B cell (primary cell): ENCODE results near the gene TLE2. TPM values are rescaled to one million over a fixed set of nuclear protein-coding genes. Genes with fewer than 3 reads are reported as not detected.

Source experiments
- ATAC-seq: fragments of 200-7000 bp; cut with Tn5 transposase; one replicate; pipeline ENCODE4 v1.10.0; 2021; ENCODE audit warnings: low read depth, mild to moderate bottlenecking, moderate number of reproducible peaks, moderate library complexity
- CTCF ChIA-PET: fragments of 350-600 bp; sonication (Branson Sonifier 250); formaldehyde crosslinking; loops from one replicate; lab custom pipeline; 2021; ENCODE audit warnings: antibody characterized with exemption, inconsistent platforms; lab: Charles Lee
- POLR2A ChIA-PET: fragments of 350-600 bp; sonication (Branson Sonifier 250); formaldehyde crosslinking; loops from one replicate; lab custom pipeline; 2021; ENCODE audit warnings: antibody characterized with exemption; lab: Charles Lee
- DNase-seq: peaks from one replicate; pipeline ENCODE4 v3.0.0; 2013
- H2AFZ ChIP-seq: 2 replicates; pipeline ENCODE4 v1.6.1; 2012; ENCODE audit warnings: mild to moderate bottlenecking, low read depth, low read length; ENCODE audit not compliant: insufficient read depth, poor library complexity, severe bottlenecking
- H3K27ac ChIP-seq, 2 donors: 1 replicate in 1 of 2; 2 replicates in 1 of 2; pipeline ENCODE4 v1.5.1; 2012 to 2013; ENCODE audit warnings: low read length in 2 of 2, mild to moderate bottlenecking in 2 of 2, moderate library complexity in 1 of 2
- H3K27me3 ChIP-seq, 4 experiments: fragments of 200-600 bp in 1 of 4; sonication (generic) in 1 of 4; replicated peaks in 1 of 4; 1 replicate in 2 of 4; 2 replicates in 2 of 4; pipeline versions ENCODE4 v1.6.1 to v1.7.0; 2013 to 2016; ENCODE audit warnings: low read length in 3 of 4, mild to moderate bottlenecking in 2 of 4, mixed read lengths in 1 of 4, moderate library complexity in 1 of 4; ENCODE audit not compliant: insufficient read depth in 4 of 4, control insufficient read depth in 3 of 4; ENCODE audit errors: control extremely low read depth in 1 of 4
- H3K36me3 ChIP-seq, 2 experiments: replicated peaks in 1 of 2; 1 replicate in 1 of 2; 2 replicates in 1 of 2; pipeline versions ENCODE4 v1.6.1 to v1.7.1; 2013; ENCODE audit warnings: low read length in 1 of 2; ENCODE audit not compliant: insufficient read depth in 2 of 2, control insufficient read depth in 1 of 2; ENCODE audit errors: control extremely low read depth in 1 of 2, extremely low read depth in 1 of 2
- H3K4me1 ChIP-seq, 2 donors: fragments of 200-600 bp in 1 of 2; sonication (generic) in 1 of 2; 1 replicate in 1 of 2; 2 replicates in 1 of 2; pipeline versions ENCODE4 v1.5.1 to v1.6.1; 2013 to 2017; ENCODE audit warnings: low read length in 2 of 2; ENCODE audit not compliant: control insufficient read depth in 2 of 2, insufficient read depth in 2 of 2
- H3K4me2 ChIP-seq: replicated peaks from 2 replicates; pipeline ENCODE3; 2012; ENCODE audit warnings: mild to moderate bottlenecking, low read depth, low read length; ENCODE audit not compliant: poor library complexity, severe bottlenecking
- H3K4me3 ChIP-seq, 5 experiments: fragments of 200-600 bp in 1 of 5; sonication (generic) in 1 of 5; 1 replicate in 3 of 5; 2 replicates in 2 of 5; pipeline versions ENCODE4 v1.5.1 to v1.7.0; 2011 to 2016; ENCODE audit warnings: low read length in 4 of 5, mild to moderate bottlenecking in 4 of 5, low read depth in 2 of 5, control low read depth in 1 of 5, moderate library complexity in 1 of 5; ENCODE audit not compliant: insufficient read depth in 1 of 5; ENCODE audit errors: control extremely low read depth in 1 of 5, extremely low read depth in 1 of 5
- H3K79me2 ChIP-seq: fragments of 200-600 bp; sonication (generic); one replicate; pipeline ENCODE4 v1.6.0; 2016; ENCODE audit warnings: low read length; ENCODE audit not compliant: control insufficient read depth, insufficient read depth
- H3K9ac ChIP-seq: fragments of 200-600 bp; sonication (generic); 2 replicates; pipeline ENCODE4 v1.6.1; 2017; ENCODE audit warnings: mild to moderate bottlenecking, low read length, moderate library complexity
- H3K9me3 ChIP-seq, 3 donors: one replicate each; pipeline versions ENCODE4 v1.6.1 to v1.7.1; 2013; ENCODE audit warnings: low read length in 2 of 3; ENCODE audit not compliant: control insufficient read depth in 2 of 3, insufficient read depth in 1 of 3; ENCODE audit errors: control extremely low read depth in 1 of 3
- H4K20me1 ChIP-seq: 2 replicates; pipeline ENCODE4 v1.6.0; 2012; ENCODE audit warnings: mild to moderate bottlenecking, low read length; ENCODE audit not compliant: insufficient read depth, control insufficient read depth, poor library complexity, severe bottlenecking
- H3K27ac Mint-ChIP-seq: one replicate; pipeline ENCODE4 v1.8.0; 2021; ENCODE audit warnings: mixed read lengths
- H3K27me3 Mint-ChIP-seq: one replicate; pipeline ENCODE4 v1.8.0; 2021; ENCODE audit warnings: mixed read lengths
- H3K4me1 Mint-ChIP-seq: one replicate; pipeline ENCODE4 v1.8.0; 2021; ENCODE audit warnings: mixed read lengths
- H3K4me3 Mint-ChIP-seq: one replicate; pipeline ENCODE4 v1.8.0; 2021; ENCODE audit warnings: mixed read lengths
- H3K9me3 Mint-ChIP-seq: one replicate; pipeline ENCODE4 v1.8.0; 2022; ENCODE audit warnings: mixed read lengths; ENCODE audit not compliant: insufficient read depth
- EZH2 ChIP-seq: IDR thresholded peaks from 2 replicates; pipeline ENCODE4 v1.6.1; 2012; ENCODE audit warnings: borderline replicate concordance, low read depth, mild to moderate bottlenecking, moderate library complexity, low read length; ENCODE audit not compliant: insufficient read depth, poor library complexity, severe bottlenecking
- WGBS: methylation state at CpG from one replicate; pipeline ENCODE4 v1.1.5; 2013; ENCODE audit warnings: missing lambda C conversion rate; ENCODE audit not compliant: insufficient coverage; 5-methylcytosine and 5-hydroxymethylcytosine counted together
- intact Hi-C: fragments of 100-400 bp; cut with micrococcal nuclease; formaldehyde crosslinking; loops from one replicate; pipeline ENCODE4 v1.10.0; 2022
- polyA plus RNA-seq: library from polyadenylated mRNA; depleted of rRNA; stranded (reverse); fragments of >200 nt; gene quantifications from 2 replicates; pipeline ENCODE4 v1.2.3, GENCODE V29; 2012
- total RNA-seq, 2 donors: library from RNA; stranded (reverse); fragments of 120-200 nt in 1 of 2; gene quantifications; 1 replicate in 1 of 2; 2 replicates in 1 of 2; pipeline versions ENCODE4 v1.2.3 to v1.2.4, GENCODE V29; 2013 to 2022
- TF ChIP-seq, protein P1 (sequence below): fragments of 200-600 bp; IDR thresholded peaks from one replicate; pipeline ENCODE4 v1.8.0; 2022; ENCODE audit warnings: antibody characterized with exemption, mild to moderate bottlenecking

The TLE2 gene
- total and polyA plus RNA-seq, 2 donors (not counting 1 experiment from before 2014, with no cell fraction given): 3.0 to 5.3 TPM

DNA sequence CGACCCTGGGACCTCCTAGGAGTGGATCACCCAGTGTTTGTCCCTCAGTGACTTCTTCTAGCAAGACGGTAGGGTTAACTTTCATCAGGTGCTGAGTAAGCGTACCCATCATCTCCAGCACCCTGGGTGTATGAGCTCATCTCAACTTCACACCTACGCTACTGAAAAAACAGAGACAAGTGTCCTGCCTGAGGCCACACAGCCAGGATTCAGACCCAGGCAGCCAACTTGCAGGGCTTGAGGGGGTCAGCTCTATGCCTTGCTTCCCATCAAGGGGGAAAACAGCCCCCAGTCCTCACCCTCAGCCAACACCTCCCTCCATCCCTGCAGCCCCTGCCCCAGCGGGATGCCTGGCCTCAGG is 4.6 kb downstream of the TLE2 start:
- H3K9ac ChIP-seq: no peak overlapping the region
- peaks cover 0 to 9% (median 2%) of the 10 kb centered on the region in 3 donors for H3K9me3 ChIP-seq
- WGBS: 31% methylated on average over 3 of the region's 5 CpGs
- Mint-ChIP-seq H3K9me3 (no peaks in the 10 kb centered on the region), H3K4me1 (peaks cover 15% of the 10 kb centered on the region), H3K27ac (no peak overlapping the region), H3K4me3 (no peak overlapping the region), H3K27me3 (peaks cover 45% of the 10 kb centered on the region)
- no peak overlapping the region for H3K4me3 ChIP-seq
- TF ChIP-seq, protein P1, sequence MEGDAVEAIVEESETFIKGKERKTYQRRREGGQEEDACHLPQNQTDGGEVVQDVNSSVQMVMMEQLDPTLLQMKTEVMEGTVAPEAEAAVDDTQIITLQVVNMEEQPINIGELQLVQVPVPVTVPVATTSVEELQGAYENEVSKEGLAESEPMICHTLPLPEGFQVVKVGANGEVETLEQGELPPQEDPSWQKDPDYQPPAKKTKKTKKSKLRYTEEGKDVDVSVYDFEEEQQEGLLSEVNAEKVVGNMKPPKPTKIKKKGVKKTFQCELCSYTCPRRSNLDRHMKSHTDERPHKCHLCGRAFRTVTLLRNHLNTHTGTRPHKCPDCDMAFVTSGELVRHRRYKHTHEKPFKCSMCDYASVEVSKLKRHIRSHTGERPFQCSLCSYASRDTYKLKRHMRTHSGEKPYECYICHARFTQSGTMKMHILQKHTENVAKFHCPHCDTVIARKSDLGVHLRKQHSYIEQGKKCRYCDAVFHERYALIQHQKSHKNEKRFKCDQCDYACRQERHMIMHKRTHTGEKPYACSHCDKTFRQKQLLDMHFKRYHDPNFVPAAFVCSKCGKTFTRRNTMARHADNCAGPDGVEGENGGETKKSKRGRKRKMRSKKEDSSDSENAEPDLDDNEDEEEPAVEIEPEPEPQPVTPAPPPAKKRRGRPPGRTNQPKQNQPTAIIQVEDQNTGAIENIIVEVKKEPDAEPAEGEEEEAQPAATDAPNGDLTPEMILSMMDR: no peak
- TF ChIP-seq EZH2: no peak
- DNase-seq (no peak), ATAC-seq (no peak)
- ChIA-PET CTCF (interaction anchor here (1.4 kb wide), 1 partner anchor 62 kb away, joined by 6 read pairs; no protein-coding TSS in a partner anchor), POLR2A (interaction anchor here (1.0 kb wide), 1 partner anchor 11 kb away, joined by 3 read pairs; no protein-coding TSS in a partner anchor)
- intact Hi-C loops: no loop called here
- H3K27ac ChIP-seq: no peak overlapping the region
- H3K79me2 ChIP-seq: no peaks in the 10 kb centered on the region
- H4K20me1 ChIP-seq: no peaks in the 10 kb centered on the region
- H2AFZ ChIP-seq: no peak overlapping the region
- H3K36me3 ChIP-seq: no peaks in the 10 kb centered on the region
- H3K4me1 ChIP-seq: peaks cover 21 to 26% of the 10 kb centered on the region in 2 donors
- H3K27me3 ChIP-seq: peaks cover 0 to 50% (median 25%) of the 10 kb centered on the region in 4 experiments
- peak overlapping the region; percentile 41 for H3K4me2 ChIP-seq

DNA sequence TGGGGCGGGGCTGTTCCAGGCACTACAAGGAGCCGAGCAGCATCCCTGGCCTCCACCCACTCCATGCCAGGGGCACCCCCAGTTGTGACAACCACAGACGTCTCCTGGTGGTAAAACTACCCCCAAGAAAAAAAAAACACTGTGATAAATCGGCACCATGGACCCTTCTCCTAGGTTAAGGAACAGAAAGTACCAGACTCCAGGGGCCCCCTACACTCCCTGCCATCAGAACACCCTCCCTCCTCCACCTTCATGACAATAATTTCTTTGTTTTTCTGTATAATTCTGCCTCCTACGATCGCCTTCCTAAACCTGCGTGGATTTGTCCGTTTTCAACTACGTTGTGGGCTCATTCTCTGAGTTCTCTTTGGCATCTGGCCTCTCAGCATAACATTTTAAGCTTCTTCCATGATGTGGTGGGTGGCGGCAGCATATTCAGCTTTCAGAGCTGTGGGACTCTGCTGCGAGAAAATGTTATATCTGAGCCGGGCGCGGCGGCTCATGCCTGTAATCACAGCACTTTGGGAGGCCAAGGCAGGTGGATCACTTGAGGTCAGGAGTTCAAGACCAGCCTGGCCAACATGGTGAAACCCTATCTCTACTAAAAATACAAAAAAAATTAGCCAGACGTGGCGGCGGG is 8.6 kb downstream of the TLE2 start:
- TF ChIP-seq, protein P1: no peak
- TF ChIP-seq EZH2: no peak
- H3K9me3 Mint-ChIP-seq: no peaks in the 10 kb centered on the region
- H3K27ac ChIP-seq: no peak overlapping the region

More for the DNA sequence above, 8.6 kb downstream of the TLE2 start:
- H3K9ac ChIP-seq: no peak overlapping the region
- H4K20me1 ChIP-seq: no peaks in the 10 kb centered on the region
- peaks cover 0 to 16% (median 7%) of the 10 kb centered on the region in 4 experiments for H3K27me3 ChIP-seq
- Mint-ChIP-seq H3K27me3 (peaks cover 26% of the 10 kb centered on the region), H3K4me3 (no peak overlapping the region), H3K4me1 (peaks cover 10% of the 10 kb centered on the region), H3K27ac (no peak overlapping the region)
- intact Hi-C loops: no loop called here
- ATAC-seq: no peak
- no peak for DNase-seq
- H3K4me3 ChIP-seq: no peak overlapping the region
- no peaks in the 10 kb centered on the region for H3K79me2 ChIP-seq
- CTCF ChIA-PET: no interaction called here
- no peaks in the 10 kb centered on the region for H3K9me3 ChIP-seq
- no peaks in the 10 kb centered on the region for H3K36me3 ChIP-seq
- H3K4me2 ChIP-seq: no peak overlapping the region
- no peak overlapping the region for H2AFZ ChIP-seq
- POLR2A ChIA-PET: interaction anchor here (0.7 kb wide), 1 partner anchor 19 kb away, joined by 15 read pairs; no protein-coding TSS in a partner anchor
- WGBS: 88% methylated on average over 13 of the region's 18 CpGs
- peaks cover 10 to 11% of the 10 kb centered on the region in 2 donors for H3K4me1 ChIP-seq
